ENCODE results near the gene PARD3. TPM values are rescaled to one million over a fixed set of nuclear protein-coding genes. Genes with fewer than 3 reads are reported as not detected.

PARD3 gene
- total RNA-seq, 2 experiments from 2014 or later = 0.53 to 0.71 TPM

- no peaks in the 10 kb centered on the region for H3K36me3 ChIP-seq (ENCODE audit: insufficient read depth, low read length)
- TF ChIP-seq, protein P1, sequence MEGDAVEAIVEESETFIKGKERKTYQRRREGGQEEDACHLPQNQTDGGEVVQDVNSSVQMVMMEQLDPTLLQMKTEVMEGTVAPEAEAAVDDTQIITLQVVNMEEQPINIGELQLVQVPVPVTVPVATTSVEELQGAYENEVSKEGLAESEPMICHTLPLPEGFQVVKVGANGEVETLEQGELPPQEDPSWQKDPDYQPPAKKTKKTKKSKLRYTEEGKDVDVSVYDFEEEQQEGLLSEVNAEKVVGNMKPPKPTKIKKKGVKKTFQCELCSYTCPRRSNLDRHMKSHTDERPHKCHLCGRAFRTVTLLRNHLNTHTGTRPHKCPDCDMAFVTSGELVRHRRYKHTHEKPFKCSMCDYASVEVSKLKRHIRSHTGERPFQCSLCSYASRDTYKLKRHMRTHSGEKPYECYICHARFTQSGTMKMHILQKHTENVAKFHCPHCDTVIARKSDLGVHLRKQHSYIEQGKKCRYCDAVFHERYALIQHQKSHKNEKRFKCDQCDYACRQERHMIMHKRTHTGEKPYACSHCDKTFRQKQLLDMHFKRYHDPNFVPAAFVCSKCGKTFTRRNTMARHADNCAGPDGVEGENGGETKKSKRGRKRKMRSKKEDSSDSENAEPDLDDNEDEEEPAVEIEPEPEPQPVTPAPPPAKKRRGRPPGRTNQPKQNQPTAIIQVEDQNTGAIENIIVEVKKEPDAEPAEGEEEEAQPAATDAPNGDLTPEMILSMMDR (IDR thresholded peaks at IDR 0.05) = no peak
- Mint-ChIP-seq H3K36me3 (ENCODE audit: low read depth) (no peaks in the 10 kb centered on the region), H3K27me3 (no peaks in the 10 kb centered on the region), H3K4me1 (ENCODE audit: low read depth) (no peaks in the 10 kb centered on the region), H3K27ac (no peak overlapping the region), H3K4me3 (no peak overlapping the region), H3K9me3 (no peaks in the 10 kb centered on the region)
- intact Hi-C loops (cut with DNase I, micrococcal nuclease) = no loop called here
- ATAC-seq (ENCODE audit: poor library complexity) = no peak
- CTCF ChIA-PET = no interaction called here
- no peak overlapping the region for H3K27ac ChIP-seq (ENCODE audit: low read depth in 1 of 2, low read length in 2 of 2)
- H3K9me3 ChIP-seq (ENCODE audit: control insufficient read depth in 1 of 2, insufficient read depth in 1 of 2, low read length in 2 of 2) = peaks cover 0 to 8% of the 10 kb centered on the region in 2 experiments
- H3K4me1 ChIP-seq (ENCODE audit: insufficient read depth, low read length) = no peaks in the 10 kb centered on the region
- no peak for DNase-seq
- no peaks in the 10 kb centered on the region for H3K27me3 ChIP-seq (ENCODE audit: control insufficient read depth in 1 of 2, insufficient read depth in 2 of 2, low read length in 2 of 2)
- POLR2A ChIA-PET = no interaction called here
- H3K4me3 ChIP-seq (ENCODE audit: low read length) = no peak overlapping the region
Observed at GRCh38 chr10:34492081-34492480, 323.0 kb downstream of the PARD3 start.

DNA sequence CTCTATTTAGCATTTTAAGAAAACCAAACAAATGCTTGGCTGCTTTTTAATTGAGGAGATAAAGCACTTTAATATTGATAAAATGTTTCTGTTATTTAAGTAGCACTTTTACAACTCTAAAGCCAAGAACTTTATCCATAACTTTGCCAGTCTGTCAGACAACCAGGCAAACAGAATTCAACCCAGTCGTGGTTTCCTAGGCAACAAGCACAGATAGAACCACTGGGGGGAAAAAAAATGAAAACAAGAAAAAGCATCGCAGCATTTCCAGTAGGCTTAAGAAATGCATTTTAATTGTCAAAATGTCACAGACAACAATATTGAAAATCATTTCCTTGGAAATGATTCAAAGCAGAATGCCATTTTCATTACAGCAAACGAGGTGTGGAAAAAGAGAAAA, 323.4 kb downstream of the PARD3 start:
- ATAC-seq (ENCODE audit: poor library complexity) (no peak), DNase-seq (no peak)
- intact Hi-C loops (cut with DNase I, micrococcal nuclease) = no loop called here
- Mint-ChIP-seq H3K4me1 (ENCODE audit: low read depth) (no peaks in the 10 kb centered on the region), H3K27me3 (no peaks in the 10 kb centered on the region), H3K9me3 (no peaks in the 10 kb centered on the region), H3K4me3 (no peak overlapping the region), H3K27ac (no peak overlapping the region), H3K36me3 (ENCODE audit: low read depth) (no peaks in the 10 kb centered on the region)
- Histone ChIP-seq H3K4me3 (ENCODE audit: low read length) (no peak overlapping the region), H3K27ac (ENCODE audit: low read depth in 1 of 2, low read length in 2 of 2) (no peak overlapping the region), H3K4me1 (ENCODE audit: insufficient read depth, low read length) (no peaks in the 10 kb centered on the region), H3K27me3 (ENCODE audit: control insufficient read depth in 1 of 2, insufficient read depth in 2 of 2, low read length in 2 of 2) (no peaks in the 10 kb centered on the region), H3K36me3 (ENCODE audit: insufficient read depth, low read length) (no peaks in the 10 kb centered on the region), H3K9me3 (ENCODE audit: control insufficient read depth in 1 of 2, insufficient read depth in 1 of 2, low read length in 2 of 2) (peaks cover 0 to 8% of the 10 kb centered on the region in 2 experiments)
- ChIA-PET CTCF (no interaction called here), POLR2A (no interaction called here)
- TF ChIP-seq, protein P1 (IDR thresholded peaks at IDR 0.05) = no peak

- H3K9me3 ChIP-seq (ENCODE audit: control insufficient read depth in 1 of 2, insufficient read depth in 1 of 2, low read length in 2 of 2) = peaks cover 0 to 8% of the 10 kb centered on the region in 2 experiments
- TF ChIP-seq, protein P1 (IDR thresholded peaks at IDR 0.05) = no peak
- POLR2A ChIA-PET = no interaction called here
- intact Hi-C loops (cut with DNase I, micrococcal nuclease) = loop anchor here in 1 of 2 experiments (5.0 kb wide), 1 partner anchor 1217 kb away; no protein-coding TSS in a partner anchor
- Mint-ChIP-seq H3K4me3 (no peak overlapping the region), H3K4me1 (ENCODE audit: low read depth) (no peaks in the 10 kb centered on the region), H3K27ac (no peak overlapping the region), H3K27me3 (no peaks in the 10 kb centered on the region), H3K9me3 (no peaks in the 10 kb centered on the region), H3K36me3 (ENCODE audit: low read depth) (no peaks in the 10 kb centered on the region)
- H3K4me1 ChIP-seq (ENCODE audit: insufficient read depth, low read length) = no peaks in the 10 kb centered on the region
- no peaks in the 10 kb centered on the region for H3K36me3 ChIP-seq (ENCODE audit: insufficient read depth, low read length)
- H3K27me3 ChIP-seq (ENCODE audit: control insufficient read depth in 1 of 2, insufficient read depth in 2 of 2, low read length in 2 of 2) = no peaks in the 10 kb centered on the region
- H3K27ac ChIP-seq (ENCODE audit: low read depth in 1 of 2, low read length in 2 of 2) = no peak overlapping the region
- ATAC-seq (ENCODE audit: poor library complexity) = no peak
- H3K4me3 ChIP-seq (ENCODE audit: low read length) = no peak overlapping the region
- no peak for DNase-seq
- CTCF ChIA-PET = no interaction called here
Observed at GRCh38 chr10:34489973-34490745, 324.9 kb downstream of the PARD3 start.
